NB4 (cell line): ENCODE measurements around the gene TMCC1.

Experiments used
- CTCF ChIP-seq: IDR thresholded peaks from one replicate; pipeline ENCODE4 v1.5.1; 2012; ENCODE audit warnings: low read depth, low read length
- MAX ChIP-seq: IDR thresholded peaks from 2 replicates; pipeline ENCODE4 v1.6.1; 2011; ENCODE audit warnings: low read depth, low read length
- POLR2A ChIP-seq: IDR thresholded peaks from 2 replicates; pipeline ENCODE4 v1.6.1; 2011; ENCODE audit warnings: mild to moderate bottlenecking; ENCODE audit not compliant: insufficient read length; ENCODE audit errors: extremely low read depth

- no peak for TF ChIP-seq CTCF
- no peak for TF ChIP-seq MAX
- TF ChIP-seq POLR2A = no peak
Observed at GRCh38 chr3:129625072-129625874, 268.2 kb downstream of the TMCC1 start.
